ENCODE data around the gene TMCC1.

Gene TMCC1

DNA sequence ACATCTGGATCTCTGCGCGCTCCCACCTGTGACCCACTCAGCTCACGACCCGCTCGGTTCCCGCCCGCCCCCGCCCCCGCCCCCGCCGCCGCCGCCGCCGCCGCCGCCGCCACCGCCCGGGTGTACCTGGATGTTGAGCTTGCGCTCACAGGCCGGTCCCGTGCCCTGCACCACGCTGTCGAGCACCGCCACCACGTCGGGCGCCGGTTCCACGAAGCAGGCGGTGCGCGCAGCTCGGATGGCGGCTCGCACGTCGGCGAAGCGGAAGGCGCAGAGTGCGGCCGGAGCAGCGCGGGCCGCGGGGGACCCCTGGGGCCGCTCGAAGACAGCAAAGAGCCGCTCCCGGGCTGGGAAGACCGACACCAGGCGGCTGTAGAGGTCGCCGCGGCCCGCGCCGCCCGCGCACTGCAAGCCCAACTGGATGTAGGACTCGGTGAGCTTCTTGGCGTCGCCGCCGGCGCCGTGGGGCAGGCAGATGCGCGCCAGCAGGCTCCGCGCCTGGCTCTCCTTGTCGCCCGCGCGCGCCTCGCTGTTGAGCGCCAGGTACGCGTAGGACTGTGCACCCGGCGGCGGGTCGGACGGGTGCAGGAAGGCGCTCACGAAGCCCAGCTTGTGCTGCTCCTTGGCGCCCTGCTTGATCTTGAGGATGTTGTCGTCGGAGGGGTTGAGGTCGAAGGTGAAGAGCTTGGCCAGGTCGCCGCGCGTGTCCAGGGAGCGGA is 288.1 kb downstream of the TMCC1 start:
- TF ChIP-seq, protein P1, sequence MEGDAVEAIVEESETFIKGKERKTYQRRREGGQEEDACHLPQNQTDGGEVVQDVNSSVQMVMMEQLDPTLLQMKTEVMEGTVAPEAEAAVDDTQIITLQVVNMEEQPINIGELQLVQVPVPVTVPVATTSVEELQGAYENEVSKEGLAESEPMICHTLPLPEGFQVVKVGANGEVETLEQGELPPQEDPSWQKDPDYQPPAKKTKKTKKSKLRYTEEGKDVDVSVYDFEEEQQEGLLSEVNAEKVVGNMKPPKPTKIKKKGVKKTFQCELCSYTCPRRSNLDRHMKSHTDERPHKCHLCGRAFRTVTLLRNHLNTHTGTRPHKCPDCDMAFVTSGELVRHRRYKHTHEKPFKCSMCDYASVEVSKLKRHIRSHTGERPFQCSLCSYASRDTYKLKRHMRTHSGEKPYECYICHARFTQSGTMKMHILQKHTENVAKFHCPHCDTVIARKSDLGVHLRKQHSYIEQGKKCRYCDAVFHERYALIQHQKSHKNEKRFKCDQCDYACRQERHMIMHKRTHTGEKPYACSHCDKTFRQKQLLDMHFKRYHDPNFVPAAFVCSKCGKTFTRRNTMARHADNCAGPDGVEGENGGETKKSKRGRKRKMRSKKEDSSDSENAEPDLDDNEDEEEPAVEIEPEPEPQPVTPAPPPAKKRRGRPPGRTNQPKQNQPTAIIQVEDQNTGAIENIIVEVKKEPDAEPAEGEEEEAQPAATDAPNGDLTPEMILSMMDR (IDR thresholded peaks at IDR 0.05; ENCODE audit: control extremely low read depth, extremely low read depth, low read depth, missing control alignments), result no peak
- CTCF ChIA-PET, result interaction anchor here (1.0 kb wide), 1 partner anchor 11 kb away, joined by 4 read pairs; no protein-coding TSS in a partner anchor
- no peak for DNase-seq (ENCODE audit: extremely low spot score)
- POLR2A ChIA-PET, result interaction anchor here (0.6 kb wide), 1 partner anchor 165 kb away, joined by 4 read pairs; the partner anchor contains the start of genes IFT122 and MBD4

DNA sequence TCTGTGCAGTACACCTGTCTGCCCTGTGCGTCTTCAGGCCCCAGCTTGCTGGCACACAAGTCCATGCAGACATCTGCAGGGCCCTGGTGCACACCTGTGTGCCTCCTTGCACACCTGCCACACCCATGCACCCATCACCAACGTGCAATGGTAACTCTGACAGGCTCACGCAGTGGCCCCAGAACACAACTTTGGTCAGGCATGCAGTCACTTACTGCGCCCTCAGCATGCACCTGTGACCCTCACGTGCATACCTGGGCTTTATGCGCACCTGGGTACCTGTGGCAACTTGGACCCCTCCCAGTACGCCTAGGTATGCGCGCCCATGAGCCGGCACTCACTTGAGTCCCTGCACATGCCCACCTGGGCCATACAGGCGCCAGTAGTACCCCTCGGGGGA is 288.7 kb downstream of the TMCC1 start:
- TF ChIP-seq, protein P1 (IDR thresholded peaks at IDR 0.05; ENCODE audit: control extremely low read depth, extremely low read depth, low read depth, missing control alignments), result no peak
- DNase-seq (ENCODE audit: extremely low spot score), result no peak
- POLR2A ChIA-PET, result no interaction called here
- CTCF ChIA-PET, result no interaction called here

DNA sequence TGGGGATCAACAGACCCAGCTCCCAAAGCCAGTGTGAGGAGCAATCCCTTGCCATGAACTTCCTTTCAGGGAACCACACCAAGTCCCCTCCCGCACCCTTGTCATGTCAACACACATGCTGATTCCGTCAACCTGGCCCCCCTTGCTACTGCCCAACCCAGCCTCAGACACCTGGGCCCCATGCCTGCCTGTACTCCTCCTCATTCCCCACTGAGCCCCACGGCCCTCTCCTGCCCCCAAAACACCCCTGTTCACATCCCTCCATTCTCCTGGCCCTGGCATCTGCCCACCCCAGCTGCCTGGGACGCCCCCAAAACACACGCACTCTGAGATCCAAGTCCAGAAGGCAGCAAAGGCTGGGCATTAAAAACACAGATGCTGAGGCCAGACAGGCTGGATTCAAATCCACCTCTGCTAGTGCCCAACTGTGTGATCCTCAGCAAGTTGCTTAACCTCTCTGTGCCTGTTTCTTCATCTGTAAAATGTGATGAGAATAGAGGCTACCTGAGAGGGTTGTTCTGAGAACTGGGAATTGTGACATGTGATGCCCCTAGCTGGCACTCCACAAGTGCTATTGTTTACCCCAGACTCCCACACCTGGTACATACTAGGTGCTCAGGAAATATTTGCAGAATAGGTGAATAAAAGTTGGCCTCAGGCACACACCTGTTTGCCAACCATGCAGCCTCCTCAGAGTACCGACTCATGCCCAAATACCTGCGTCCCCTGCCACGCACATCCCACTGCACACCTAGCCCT is 289.3 kb downstream of the TMCC1 start:
- ChIA-PET POLR2A (no interaction called here), CTCF (interaction anchor here (1.6 kb wide), 1 partner anchor 10 kb away, joined by 3 read pairs; no protein-coding TSS in a partner anchor)
- no peak for DNase-seq (ENCODE audit: extremely low spot score)
- TF ChIP-seq, protein P1 (IDR thresholded peaks at IDR 0.05; ENCODE audit: control extremely low read depth, extremely low read depth, low read depth, missing control alignments), result no peak

DNA sequence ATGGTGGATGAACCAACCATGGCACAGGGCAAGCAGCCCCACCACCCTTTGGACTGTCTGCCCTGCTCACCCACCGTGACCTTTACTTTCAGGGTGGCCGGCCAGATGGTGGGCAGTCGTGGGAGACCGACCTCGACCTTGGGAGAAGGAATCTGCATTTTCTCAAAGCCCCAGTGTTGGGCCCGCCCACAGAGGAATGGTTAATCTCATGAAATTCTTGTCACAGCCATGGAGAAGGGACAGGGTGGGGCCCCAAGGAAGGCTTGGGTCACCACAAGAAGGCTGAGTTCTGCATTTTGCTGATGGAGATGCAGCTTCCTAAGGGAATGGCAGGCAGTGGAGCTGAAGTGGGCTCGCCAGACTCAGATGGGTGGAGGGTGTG is 290.0 kb downstream of the TMCC1 start:
- TF ChIP-seq, protein P1 (IDR thresholded peaks at IDR 0.05; ENCODE audit: control extremely low read depth, extremely low read depth, low read depth, missing control alignments), result no peak
- POLR2A ChIA-PET, result no interaction called here
- no peak for DNase-seq (ENCODE audit: extremely low spot score)
- CTCF ChIA-PET, result interaction anchor here (1.4 to 1.6 kb wide), 2 partner anchors 9 to 10 kb away, joined by 3 to 5 read pairs; no protein-coding TSS in a partner anchor

DNA sequence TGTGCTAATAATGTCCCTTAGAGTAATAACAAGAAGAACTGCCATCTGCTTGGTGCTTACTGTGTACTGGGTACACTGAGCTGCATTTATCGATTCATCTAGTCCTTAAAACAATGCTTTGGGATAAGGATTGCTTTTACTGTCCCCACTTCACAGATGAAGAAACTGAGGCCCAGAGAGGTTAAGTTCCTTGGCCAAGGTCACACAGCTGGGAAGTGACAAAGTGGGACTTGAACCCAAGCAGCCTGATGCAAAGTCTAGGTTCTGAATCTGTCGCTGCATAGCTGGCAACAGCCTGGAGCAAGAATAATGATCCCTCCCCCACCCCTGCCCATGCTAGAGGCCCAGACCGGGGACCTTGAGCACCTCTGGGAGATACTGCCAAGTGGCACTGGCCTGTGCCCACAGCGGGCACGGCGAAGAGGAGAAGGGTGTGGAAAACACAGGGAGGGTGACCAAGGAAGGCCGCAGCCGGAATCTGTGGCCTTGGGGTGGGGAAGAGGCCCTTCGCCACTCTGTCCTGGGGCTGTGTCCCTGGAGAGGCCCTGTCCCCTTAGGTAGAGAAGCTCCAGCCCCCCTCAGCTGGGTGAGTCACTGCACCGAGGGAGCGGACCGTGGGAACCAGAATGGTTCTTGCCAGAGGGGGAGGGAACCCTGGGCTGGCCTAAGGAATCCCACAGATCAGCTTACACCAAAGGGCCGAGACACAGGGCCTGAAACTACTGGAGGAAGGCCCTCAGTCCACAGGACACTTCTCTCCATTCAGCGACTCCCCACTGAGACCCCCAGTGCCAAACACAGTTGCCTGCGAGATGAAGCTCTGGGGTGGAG is 290.6 kb downstream of the TMCC1 start:
- CTCF ChIA-PET, result interaction anchor here (1.4 to 1.6 kb wide), 2 partner anchors 9 to 11 kb away, joined by 3 to 5 read pairs; no protein-coding TSS in a partner anchor
- no peak for DNase-seq (ENCODE audit: extremely low spot score)
- TF ChIP-seq, protein P1 (IDR thresholded peaks at IDR 0.05; ENCODE audit: control extremely low read depth, extremely low read depth, low read depth, missing control alignments), result no peak
- POLR2A ChIA-PET, result no interaction called here

DNA sequence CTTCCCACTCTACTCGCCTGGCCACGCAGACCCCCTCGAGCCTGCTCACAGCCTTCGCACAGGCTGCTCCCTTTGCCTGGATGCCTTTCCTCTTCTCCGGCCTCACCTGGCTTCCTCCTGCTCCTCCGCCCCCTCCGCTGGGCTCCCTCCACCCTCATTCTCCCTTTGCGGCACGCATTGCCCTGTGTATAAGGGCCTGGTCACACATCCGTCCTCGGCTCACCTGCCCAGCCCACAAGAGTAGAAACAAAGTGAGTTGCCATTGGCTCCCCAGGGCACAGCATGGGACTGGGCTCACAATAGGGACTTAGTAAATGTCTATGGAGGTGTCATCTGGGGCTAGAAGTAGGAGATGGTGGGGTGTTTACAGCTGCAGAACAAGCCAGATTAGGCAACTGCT is 291.2 kb downstream of the TMCC1 start:
- TF ChIP-seq, protein P1 (IDR thresholded peaks at IDR 0.05; ENCODE audit: control extremely low read depth, extremely low read depth, low read depth, missing control alignments), result no peak
- POLR2A ChIA-PET, result no interaction called here
- CTCF ChIA-PET, result interaction anchor here (1.4 to 1.6 kb wide), 2 partner anchors 8 to 11 kb away, joined by 3 to 5 read pairs; no protein-coding TSS in a partner anchor

More for the DNA sequence above, 291.2 kb downstream of the TMCC1 start:
- no peak for DNase-seq (ENCODE audit: extremely low spot score)
